HEK293T (cell line): ENCODE results near the gene SETDB2.

Source experiments
- CTCF ChIA-PET: fragments of 350-600 bp; formaldehyde crosslinking; extraction: SDS; loops from one replicate; lab custom pipeline; 2021; ENCODE audit warnings: antibody characterized with exemption, inconsistent platforms; lab: Yijun Ruan, JAX
- POLR2A ChIA-PET: fragments of 350-600 bp; formaldehyde crosslinking; extraction: SDS; loops from one replicate; lab custom pipeline; 2020; ENCODE audit warnings: antibody characterized with exemption, inconsistent platforms; lab: Yijun Ruan, JAX
- DNase-seq: peaks from one replicate; pipeline ENCODE4 v3.0.0; 2012; ENCODE audit warnings: mixed read lengths; ENCODE audit errors: extremely low spot score
- ARNT ChIP-seq: fragments of 450-650 bp; IDR thresholded peaks from 2 replicates; pipeline ENCODE4 v1.6.1; 2017; ENCODE audit warnings: mild to moderate bottlenecking
- BHLHE40 ChIP-seq: fragments of 450-650 bp; IDR thresholded peaks from 2 replicates; pipeline ENCODE4 v1.6.1; 2016; ENCODE audit warnings: mild to moderate bottlenecking, moderate library complexity, borderline replicate concordance
- CTBP1 ChIP-seq: fragments of 450-650 bp; IDR thresholded peaks from 2 replicates; pipeline ENCODE4 v1.6.1; 2016; ENCODE audit warnings: borderline replicate concordance
- ELF4 ChIP-seq: fragments of 450-650 bp; IDR thresholded peaks from 2 replicates; pipeline ENCODE4 v1.6.1; 2017; ENCODE audit warnings: antibody characterized with exemption
- FOXA1 ChIP-seq: fragments of 450-650 bp; IDR thresholded peaks from 2 replicates; pipeline ENCODE4 v1.6.1; 2016; ENCODE audit warnings: mild to moderate bottlenecking
- FOXK2 ChIP-seq: fragments of 450-650 bp; IDR thresholded peaks from 2 replicates; pipeline ENCODE4 v1.6.1; 2016; ENCODE audit warnings: mild to moderate bottlenecking
- FOXM1 ChIP-seq: fragments of 450-650 bp; IDR thresholded peaks from 2 replicates; pipeline ENCODE4 v1.6.1; 2017; ENCODE audit warnings: mild to moderate bottlenecking, borderline replicate concordance
- HDGF ChIP-seq: fragments of 450-650 bp; IDR thresholded peaks from 2 replicates; pipeline ENCODE4 v1.6.1; 2017; ENCODE audit warnings: antibody characterized with exemption, borderline replicate concordance
- L3MBTL2 ChIP-seq: fragments of 450-650 bp; conservative IDR thresholded peaks from 2 replicates; pipeline ENCODE4 v1.6.1; 2016; ENCODE audit warnings: mild to moderate bottlenecking
- LEF1 ChIP-seq: fragments of 450-650 bp; IDR thresholded peaks from 2 replicates; pipeline ENCODE4 v1.6.1; 2017; ENCODE audit warnings: mild to moderate bottlenecking, borderline replicate concordance
- NFRKB ChIP-seq: fragments of 450-650 bp; IDR thresholded peaks from 2 replicates; pipeline ENCODE4 v1.6.1; 2016; ENCODE audit warnings: mild to moderate bottlenecking, moderate library complexity
- PKNOX1 ChIP-seq: fragments of 450-650 bp; IDR thresholded peaks from 2 replicates; pipeline ENCODE4 v1.6.1; 2016
- SP1 ChIP-seq: fragments of 450-650 bp; IDR thresholded peaks from 2 replicates; pipeline ENCODE4 v1.6.1; 2017
- SUZ12 ChIP-seq: fragments of 450-650 bp; IDR thresholded peaks from 2 replicates; pipeline ENCODE4 v1.6.1; 2016; ENCODE audit warnings: mild to moderate bottlenecking
- TARDBP ChIP-seq: fragments of 450-650 bp; IDR thresholded peaks from 2 replicates; pipeline ENCODE4 v1.6.1; 2016
- ZNF384 ChIP-seq: fragments of 450-650 bp; IDR thresholded peaks from 2 replicates; pipeline ENCODE4 v1.6.1; 2016

Gene SETDB2

GRCh38 chr13:49419276-49419675 lies 24.8 kb upstream of the SETDB2 start:
- no peak for DNase-seq
- TF ChIP-seq PKNOX1 (no peak), ELF4 (no peak), SP1 (no peak), TARDBP (no peak), CTBP1 (no peak), FOXA1 (no peak), NFRKB (no peak), L3MBTL2 (no peak), BHLHE40 (no peak), ARNT (no peak), ZNF384 (no peak), SUZ12 (no peak), FOXK2 (no peak), HDGF (no peak)
- ChIA-PET POLR2A (no interaction called here), CTCF (no interaction called here)

GRCh38 chr13:49421391-49421790 lies 22.7 kb upstream of the SETDB2 start:
- peak; percentile 15 for DNase-seq
- ChIA-PET POLR2A (no interaction called here), CTCF (no interaction called here)
- TF ChIP-seq CTBP1 (no peak), FOXK2 (no peak), ZNF384 (no peak), FOXA1 (no peak), LEF1 (no peak), BHLHE40 (no peak)

GRCh38 chr13:49424011-49424560 lies 20.0 kb upstream of the SETDB2 start:
- ChIA-PET CTCF (no interaction called here), POLR2A (no interaction called here)
- DNase-seq, result no peak
- no peak for TF ChIP-seq NFRKB
- TF ChIP-seq ZNF384, result no peak
- TF ChIP-seq SP1, result no peak

GRCh38 chr13:49428041-49428763 lies 15.9 kb upstream of the SETDB2 start:
- TF ChIP-seq ELF4, result no peak
- no peak for TF ChIP-seq TARDBP
- TF ChIP-seq SUZ12, result no peak
- no peak for TF ChIP-seq SP1
- TF ChIP-seq ARNT, result no peak
- TF ChIP-seq HDGF, result no peak
- no peak for TF ChIP-seq FOXM1
- no peak for TF ChIP-seq PKNOX1
- no peak for TF ChIP-seq FOXK2
- TF ChIP-seq FOXA1, result no peak
- TF ChIP-seq LEF1, result no peak
- no peak for TF ChIP-seq ZNF384
- ChIA-PET CTCF (interaction anchor here (0.6 kb wide), 1 partner anchor 25 kb away, joined by 3 read pairs; no protein-coding TSS in a partner anchor), POLR2A (interaction anchor here (1.0 kb wide), 1 partner anchor 15 kb away, joined by 5 read pairs; the partner anchor contains the start of genes CAB39L and SETDB2)
- DNase-seq, result no peak

GRCh38 chr13:49429121-49429520 lies 15.0 kb upstream of the SETDB2 start:
- POLR2A ChIA-PET, result no interaction called here
- DNase-seq, result no peak
- CTCF ChIA-PET, result no interaction called here
- TF ChIP-seq ELF4, result no peak
- no peak for TF ChIP-seq PKNOX1
- TF ChIP-seq BHLHE40, result no peak
- no peak for TF ChIP-seq ARNT
- no peak for TF ChIP-seq LEF1
- TF ChIP-seq TARDBP, result no peak
- TF ChIP-seq CTBP1, result no peak
- no peak for TF ChIP-seq ZNF384
- no peak for TF ChIP-seq FOXA1
- no peak for TF ChIP-seq L3MBTL2
- no peak for TF ChIP-seq FOXK2
- no peak for TF ChIP-seq NFRKB
- no peak for TF ChIP-seq FOXM1
- no peak for TF ChIP-seq HDGF
- no peak for TF ChIP-seq SUZ12
- TF ChIP-seq SP1, result no peak

- no peak for TF ChIP-seq ARNT
- no peak for TF ChIP-seq SP1
- no peak for TF ChIP-seq HDGF
- TF ChIP-seq SUZ12, result no peak
- no peak for TF ChIP-seq PKNOX1
- TF ChIP-seq FOXK2, result no peak
- TF ChIP-seq L3MBTL2, result no peak
- TF ChIP-seq FOXA1, result no peak
- TF ChIP-seq NFRKB, result no peak
- TF ChIP-seq BHLHE40, result no peak
- no peak for TF ChIP-seq ZNF384
- no peak for TF ChIP-seq CTBP1
- no peak for TF ChIP-seq FOXM1
- TF ChIP-seq ELF4, result no peak
- TF ChIP-seq LEF1, result no peak
- no peak for TF ChIP-seq TARDBP
- ChIA-PET CTCF (no interaction called here), POLR2A (interaction anchor here (1.4 kb wide), 1 partner anchor 8 kb away, joined by 3 read pairs; the partner anchor contains the start of genes CAB39L and SETDB2)
- no peak for DNase-seq
Observed at GRCh38 chr13:49435992-49436391, 8.1 kb upstream of the SETDB2 start.
